Measurements from ENCODE around the gene PCK2.
A peak's percentile ranks its signal among the peaks of the same experiment; 100 is the strongest.

Gene PCK2

DNA sequence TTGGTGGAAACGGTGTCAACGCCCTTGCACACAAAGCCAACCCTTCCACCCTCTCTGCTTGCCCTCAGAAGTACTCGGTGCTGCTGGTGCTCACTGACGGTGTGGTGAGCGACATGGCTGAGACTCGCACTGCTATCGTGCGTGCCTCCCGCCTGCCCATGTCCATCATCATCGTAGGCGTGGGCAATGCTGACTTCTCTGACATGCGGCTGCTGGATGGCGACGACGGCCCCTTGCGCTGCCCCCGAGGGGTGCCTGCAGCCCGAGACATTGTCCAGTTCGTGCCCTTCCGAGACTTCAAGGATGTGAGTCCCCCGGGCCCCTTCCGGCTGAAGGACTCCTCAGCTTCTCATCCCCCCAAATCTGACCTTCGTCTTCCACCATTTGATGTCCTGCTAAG, 17.0 kb upstream of the PCK2 start:
- FAIRE-seq: no peak

DNA sequence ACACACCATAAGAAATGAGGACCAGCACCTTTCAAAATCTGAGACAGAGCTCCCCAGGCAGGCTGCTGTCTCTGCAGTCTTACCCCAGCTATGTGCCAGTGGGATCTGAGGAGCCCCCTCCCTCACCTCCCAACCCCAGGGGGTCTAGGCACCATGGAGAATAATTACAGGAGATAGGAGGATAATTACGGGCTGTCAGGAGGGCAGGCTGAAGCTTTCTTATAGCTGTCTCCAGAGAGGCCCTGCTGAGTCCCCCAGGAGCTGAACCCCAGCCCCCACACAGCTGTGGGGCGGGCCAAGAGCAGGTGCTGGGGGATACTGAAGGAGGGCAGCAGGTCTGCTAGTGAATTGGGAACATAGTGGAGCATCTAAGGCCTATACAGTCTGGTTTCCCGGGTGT, 16.0 kb upstream of the PCK2 start:
- no peak for FAIRE-seq

DNA sequence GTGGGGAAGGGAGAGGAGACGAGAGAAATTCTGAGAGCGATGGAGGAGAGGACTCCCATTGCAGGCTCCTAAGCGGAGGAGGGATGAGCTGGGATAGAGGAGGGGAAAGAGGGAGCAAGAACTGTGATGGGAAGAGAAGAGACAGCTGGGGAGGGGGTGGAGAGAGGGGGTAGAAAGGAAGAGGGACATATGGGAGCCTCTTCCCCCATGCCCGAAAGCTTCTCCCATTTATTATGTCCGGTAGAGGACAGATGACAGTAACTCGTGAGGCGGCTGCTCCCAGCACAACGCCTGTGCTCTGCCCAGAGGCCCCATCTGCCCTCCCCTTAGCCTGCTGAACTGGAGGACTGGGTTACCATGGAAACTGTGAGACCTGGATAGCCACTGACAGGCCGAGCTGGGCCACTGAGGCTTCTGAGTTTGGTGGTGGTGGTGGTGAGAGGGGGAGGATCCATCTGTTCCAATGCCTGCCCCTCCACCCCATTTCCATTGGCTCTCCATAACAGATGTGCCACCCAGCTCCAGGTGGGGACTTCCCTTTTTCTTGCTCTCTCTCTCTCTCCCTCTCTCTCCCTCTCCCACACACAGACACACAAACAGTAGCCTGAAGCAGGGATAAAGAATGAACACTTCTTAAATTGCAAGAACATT, 14.5 kb upstream of the PCK2 start:
- no peak for FAIRE-seq

DNA sequence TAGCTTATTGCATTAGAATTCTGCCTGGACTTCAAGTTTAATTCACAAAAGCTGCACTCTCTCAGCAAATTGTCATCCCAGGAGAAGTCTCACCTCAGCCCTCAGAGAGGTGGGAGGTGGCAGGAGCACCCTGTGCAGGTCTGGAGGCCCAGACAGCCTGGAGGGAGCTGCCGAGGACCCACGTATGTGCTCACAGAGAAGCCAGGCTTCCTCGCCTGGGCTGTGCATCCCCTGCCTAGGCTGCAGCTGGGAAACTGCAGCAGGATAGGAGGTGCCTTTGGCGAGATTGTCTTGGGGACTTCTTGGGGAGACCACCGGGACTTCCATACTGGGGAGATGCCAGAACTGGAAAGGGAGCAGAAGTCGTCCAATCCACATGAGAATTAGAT, 14.0 kb upstream of the PCK2 start:
- no peak for FAIRE-seq

DNA sequence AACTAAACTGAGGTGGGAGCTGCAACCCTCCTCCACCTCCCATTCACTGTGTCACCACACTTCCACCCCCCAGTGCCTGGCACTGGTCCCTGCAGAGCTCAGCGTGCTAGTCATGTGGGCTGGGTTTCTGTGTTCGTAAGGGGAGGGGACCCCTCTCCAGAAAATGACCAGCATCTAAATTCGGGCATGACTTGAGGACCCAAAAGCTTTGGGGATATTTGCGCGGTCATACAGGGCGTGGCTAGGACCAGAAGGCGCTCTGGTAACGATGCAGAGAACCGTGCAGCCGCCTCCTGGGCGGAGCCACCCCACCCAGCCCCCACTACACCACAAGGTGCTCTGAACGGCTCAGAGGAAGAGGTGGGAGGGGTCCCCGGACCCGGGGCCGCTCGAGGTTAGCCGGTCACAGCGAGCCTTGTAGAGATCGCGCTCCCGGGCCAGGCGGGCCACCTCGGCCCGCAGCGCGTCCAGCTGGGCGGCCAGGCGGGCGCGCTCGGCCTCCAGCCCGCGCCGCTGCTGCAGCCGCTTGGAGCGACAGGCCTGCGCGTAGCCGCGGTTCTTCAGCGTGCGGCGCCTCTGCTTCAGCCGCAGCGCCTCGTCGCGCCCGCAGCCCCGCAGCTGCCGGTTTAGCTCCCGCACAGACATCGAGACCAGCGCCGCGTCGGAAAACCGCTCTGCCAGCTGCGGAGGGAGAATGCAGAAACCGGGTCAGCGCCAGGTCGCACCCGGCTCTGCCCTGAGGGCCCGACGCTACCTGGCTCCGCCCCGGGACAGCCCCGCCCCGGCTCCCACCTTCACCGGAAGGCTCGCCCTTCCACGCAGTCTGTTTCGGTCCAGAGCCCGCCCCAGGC, 13.0 kb upstream of the PCK2 start:
- FAIRE-seq: peak; percentile 3

DNA sequence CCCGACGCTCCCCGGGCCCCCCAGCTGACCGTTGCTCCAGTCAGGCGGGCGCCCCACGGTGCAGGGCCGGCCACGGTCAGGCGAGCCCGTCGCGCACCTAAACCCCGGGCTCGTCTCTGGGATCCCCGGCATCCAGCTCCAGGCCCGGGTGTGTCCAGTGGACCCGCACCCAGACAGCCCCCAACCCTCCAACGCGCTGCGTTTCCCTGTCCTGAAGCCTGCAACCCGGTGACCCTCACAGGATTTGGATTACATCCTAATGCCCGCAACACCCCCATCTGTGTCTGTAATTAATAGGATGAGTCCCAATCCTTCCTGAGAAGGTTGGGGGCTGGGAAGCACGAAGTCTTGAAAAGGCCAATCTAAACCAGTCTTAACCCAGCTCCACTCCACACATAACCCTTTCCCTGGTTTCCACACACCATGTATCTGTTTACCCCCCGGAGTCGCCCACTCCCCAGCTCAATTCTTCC, 12.3 kb upstream of the PCK2 start:
- FAIRE-seq: no peak

DNA sequence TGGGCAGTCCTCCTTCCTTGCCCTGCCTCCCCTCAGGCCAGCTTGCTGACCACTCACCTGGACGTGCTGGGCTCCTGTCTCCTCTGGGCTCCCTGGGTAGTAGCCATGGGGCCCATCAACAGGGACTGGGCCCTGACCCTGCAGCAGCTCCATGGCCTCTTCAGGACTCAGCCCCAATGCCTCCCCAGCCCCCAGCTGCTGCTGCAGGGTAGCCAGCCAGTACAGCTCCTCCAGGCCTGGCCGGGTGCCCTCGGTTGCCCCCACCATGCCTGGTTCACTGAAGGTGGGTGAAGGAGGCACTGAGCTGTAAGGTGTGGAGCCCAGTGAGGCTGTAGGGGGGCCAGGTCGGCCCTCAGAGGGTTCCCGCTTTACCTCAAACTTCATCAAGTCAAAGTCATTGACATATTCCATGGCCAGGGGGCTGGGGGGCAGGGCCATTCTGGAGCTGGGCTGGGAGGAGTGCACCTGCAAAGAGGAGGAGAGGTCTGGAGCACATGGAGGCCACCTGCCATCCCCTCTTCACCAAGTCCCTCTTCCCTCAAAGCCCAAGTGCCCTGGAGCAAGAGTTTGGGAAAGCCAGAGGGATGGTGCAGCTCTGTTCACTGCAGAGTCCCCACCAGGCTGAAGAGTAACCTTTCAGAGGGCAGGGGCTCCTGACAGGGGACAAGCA, 11.6 kb upstream of the PCK2 start:
- FAIRE-seq: no peak

DNA sequence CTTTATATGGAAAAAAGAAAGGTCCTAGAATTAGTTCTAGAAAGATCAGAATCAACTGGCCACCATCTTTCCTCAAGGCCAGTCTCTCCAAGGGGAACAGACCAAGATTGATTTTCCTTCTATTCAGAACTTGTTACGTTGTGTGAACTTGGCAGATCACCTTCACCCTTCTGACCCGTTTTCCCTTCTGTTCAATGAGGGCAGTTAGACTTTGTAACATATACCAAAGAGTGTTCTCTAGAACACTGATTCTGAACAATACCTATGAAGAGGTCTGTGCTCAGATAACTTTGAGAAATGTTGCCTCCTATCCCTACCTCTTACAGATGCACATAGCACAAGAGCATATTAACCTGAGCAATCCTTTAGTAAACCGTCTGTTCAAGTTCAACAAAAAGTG, 10.6 kb upstream of the PCK2 start:
- no peak for FAIRE-seq

DNA sequence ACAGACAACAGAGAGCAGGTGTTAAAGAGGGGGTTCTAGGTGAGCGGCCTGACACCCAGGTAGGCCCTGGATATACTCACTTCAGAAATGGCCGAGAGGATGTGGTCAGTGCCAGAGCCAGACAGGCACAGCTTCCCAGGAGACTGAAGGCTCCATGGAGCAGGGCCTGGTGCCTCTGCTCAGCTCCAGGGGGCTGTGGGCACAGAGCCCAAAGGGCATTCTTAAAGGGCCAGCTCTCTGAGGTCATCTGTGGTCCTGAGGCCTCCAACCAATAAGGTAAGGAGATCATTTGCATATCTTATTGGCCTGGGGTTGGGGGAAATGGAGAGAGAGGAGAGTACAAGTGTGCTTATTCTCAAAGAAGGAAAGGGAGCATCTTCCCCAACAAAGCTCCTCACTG, 9.7 kb upstream of the PCK2 start:
- no peak for FAIRE-seq

DNA sequence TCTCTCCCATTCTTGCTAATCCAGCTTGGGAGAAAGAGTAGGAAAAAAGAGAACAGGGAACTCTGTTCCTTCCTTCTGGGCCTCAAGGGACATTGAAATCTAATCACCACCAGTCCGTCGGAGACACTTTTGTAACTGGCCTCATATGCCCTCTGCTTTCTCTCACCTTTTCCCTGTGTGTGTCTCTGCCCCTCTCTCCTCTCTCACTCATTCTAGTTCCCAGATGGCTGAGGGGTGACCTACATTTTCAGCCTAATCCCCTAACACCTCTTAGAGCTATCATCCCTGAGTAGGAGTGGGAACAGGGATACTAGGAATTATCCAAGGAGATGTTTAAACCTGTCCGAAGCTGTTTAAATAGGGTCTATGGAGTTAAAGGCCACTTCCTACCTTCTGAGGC, 8.9 kb upstream of the PCK2 start:
- no peak for FAIRE-seq

DNA sequence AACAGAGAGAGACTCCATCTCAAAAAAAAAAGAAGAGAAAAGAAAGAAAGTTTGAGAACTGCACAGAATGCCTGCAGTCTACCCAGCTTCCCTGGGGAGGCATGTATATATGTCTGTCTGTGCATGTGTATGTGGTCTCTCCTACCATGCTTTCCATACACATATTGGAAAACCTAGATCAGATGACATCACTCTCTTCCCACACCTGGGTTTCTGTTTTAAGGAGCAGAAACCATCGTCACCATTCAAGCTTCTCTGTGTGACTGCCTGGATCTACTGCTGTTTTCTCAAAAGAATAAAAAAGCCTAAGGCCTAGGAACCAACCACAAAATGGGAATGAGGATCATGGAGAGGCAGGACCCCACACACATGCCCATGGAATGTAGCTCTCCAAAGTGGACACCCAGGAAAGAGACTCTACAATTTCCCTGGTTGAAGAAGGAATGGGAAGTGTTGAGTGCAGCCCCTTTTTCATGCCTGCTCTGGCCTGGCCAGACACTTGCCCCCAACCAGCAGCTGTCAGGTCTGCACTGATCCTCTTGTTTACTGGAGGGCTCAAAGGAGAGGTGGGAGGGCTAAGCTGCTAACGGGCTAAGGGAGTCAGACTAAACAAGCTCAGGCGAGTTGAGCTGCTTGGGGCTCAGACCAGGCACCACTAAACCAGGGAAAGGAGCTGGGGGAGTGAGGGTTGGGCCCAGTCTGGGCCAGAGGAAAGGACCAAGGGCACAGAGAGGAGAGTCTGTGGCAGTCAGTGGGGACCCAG, 7.7 kb upstream of the PCK2 start:
- FAIRE-seq: no peak

DNA sequence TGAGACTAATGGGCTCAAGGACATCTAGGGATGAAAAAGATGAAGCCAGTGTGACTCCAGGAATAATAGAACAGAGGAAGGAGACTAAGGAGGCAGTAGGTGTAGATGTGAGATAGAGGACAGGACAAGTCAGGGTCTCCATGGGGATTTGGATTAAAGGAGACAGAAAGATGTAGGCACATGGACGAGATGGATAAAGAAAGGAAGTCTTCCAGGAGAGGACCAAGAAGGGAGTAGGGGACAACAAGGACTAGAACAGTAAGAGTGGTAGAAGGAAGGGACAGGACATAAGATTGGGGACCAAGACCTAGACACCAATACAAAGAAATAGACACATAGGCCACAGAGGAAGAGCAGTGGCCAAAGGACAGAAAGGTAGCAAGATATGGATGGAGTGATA, 7.1 kb upstream of the PCK2 start:
- no peak for FAIRE-seq

DNA sequence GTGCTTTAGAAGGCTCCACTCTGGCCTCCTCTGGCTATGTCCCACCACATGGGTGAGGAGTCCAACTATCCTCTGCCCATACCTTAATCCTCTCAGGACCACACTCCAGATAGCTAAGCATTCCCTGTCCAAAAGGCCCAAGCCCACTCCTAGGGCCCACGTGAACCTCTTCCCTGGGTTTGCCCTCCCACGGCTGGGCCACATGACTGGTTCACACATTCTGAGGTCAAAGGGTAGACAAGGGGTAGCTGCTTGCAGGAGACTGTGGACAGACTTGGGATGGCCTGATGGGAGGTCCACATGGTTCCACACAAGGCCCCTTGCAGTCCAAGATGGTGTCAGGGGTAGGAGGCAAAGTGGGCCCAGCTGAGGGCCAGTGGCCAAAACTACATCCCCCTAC, 6.0 kb upstream of the PCK2 start:
- no peak for FAIRE-seq

DNA sequence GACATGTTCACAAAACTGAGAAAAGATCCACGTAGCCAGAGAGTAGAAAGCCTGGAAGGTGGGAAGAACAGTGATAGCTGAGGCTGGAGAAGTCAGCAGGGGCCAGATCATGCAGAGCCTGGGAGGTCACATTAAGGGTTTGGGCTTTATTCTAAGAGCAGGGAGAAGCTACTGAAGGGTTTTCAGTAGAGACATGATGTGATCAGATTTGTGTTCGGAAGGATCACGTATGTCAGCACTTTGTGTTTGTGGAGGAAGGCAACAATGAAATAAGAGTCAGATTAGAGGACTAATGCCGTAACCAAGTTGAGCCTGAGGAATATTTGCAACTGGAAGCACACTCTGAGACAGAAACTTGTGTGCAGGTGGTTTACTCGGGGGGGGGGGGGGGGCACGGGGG, 4.2 kb upstream of the PCK2 start:
- no peak for FAIRE-seq

DNA sequence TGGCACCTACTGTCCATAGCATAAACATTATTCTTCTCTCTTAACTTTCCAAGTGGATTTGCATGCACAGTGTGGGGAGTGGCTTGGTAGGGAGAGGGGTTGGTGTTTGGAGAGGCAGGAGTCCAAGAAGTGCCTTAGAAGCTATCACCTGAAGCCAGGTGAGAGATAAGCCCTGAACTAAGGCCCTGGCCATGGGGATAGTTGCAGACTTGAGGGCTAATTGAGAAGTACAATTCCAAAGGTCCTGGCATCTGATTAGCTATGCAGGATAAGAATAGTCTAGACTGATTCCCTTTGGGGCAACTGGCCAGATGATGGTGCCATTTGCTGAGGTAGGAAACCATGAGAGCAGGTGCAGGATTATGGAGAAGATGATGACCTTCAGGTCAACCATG, 2.0 kb upstream of the PCK2 start:
- FAIRE-seq: no peak

DNA sequence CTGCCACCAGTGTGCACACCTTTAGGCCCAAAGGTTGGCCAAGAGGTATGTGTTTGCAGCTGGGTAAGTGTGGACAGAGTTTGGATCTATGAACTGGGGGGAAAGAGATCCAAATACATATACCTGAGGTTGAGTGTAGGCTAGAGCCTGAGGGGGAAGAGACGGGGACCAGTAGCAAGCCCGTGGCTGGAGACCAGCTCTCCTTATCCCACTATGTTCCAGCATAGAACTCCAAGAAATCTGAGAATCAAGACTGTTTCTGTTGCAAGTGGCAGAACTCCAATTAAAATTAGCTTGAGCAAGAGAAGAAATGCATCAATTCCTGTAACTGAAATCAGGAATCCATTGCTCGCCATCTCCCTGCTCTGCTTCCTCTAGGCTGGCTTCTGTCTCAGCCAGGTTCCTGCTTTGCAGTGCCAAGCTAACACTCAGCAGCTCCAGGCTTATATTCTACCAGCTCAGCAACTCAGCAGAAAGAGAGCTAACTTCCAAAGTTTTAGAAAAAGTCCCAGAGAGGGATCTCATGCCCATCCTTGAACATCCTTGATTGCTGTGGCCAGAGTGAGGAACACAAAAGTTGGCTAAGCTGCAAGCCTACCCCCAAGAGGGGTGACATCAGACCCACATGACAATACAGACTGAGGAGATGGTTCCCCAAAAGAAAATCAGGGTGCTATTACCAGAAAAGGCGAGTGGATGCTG, 1.5 kb upstream of the PCK2 start:
- no peak for FAIRE-seq

DNA sequence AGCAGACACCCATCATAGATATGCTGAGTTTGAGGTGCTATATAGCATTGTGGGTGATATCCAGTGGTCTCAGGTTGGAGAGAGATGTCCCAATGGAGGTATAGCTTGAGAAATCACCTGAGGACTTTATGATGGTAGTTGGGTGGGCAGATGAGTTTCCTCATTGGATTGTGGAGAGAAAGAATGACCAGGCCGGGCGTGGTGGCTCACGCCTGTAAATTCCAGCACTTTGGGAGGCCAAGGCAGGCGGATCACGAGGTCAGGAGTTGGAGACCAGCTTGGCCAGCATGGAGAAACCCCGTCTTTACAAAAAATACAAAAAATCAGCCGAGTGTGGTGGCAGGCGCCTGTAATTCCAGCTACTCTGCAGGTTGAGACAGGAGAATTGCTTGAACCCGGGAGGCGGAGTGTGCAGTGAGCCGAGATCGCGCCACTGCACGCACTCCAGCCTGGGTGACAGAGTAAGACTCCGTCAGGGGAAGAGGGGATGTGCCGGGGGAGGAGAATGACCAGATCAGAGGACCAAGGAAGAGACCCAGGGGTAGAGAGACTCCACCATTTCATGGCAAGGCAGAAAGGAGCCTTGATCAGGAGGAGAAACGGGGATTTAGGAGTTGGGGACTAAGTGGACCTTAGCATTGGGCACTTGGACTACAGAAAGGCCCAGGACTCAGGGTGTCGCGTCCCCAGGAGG, 757 bp upstream of the PCK2 start:
- no peak for FAIRE-seq

DNA sequence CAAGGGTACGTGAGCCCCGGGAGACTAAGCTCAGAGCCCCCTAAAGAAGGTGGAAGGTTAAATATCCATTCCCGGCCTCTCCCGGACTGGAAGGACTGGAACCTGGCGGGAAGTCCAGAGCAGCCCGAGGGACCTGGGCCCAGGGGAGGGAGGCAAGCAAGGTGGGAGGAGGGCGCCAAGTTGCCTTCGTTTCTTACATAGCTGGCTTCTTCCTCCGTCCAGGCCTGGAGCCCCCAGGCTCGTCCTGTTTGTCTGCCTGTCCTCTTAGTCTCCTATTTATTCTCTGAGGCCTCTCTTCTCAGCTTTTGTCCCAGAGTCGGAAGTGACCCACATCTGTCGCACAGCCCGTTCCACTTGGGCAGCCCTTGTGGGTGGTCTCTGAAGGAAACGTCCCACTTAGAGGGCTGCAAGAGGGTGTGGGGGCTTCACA, 745 bp downstream of the PCK2 start:
- no peak for FAIRE-seq

DNA sequence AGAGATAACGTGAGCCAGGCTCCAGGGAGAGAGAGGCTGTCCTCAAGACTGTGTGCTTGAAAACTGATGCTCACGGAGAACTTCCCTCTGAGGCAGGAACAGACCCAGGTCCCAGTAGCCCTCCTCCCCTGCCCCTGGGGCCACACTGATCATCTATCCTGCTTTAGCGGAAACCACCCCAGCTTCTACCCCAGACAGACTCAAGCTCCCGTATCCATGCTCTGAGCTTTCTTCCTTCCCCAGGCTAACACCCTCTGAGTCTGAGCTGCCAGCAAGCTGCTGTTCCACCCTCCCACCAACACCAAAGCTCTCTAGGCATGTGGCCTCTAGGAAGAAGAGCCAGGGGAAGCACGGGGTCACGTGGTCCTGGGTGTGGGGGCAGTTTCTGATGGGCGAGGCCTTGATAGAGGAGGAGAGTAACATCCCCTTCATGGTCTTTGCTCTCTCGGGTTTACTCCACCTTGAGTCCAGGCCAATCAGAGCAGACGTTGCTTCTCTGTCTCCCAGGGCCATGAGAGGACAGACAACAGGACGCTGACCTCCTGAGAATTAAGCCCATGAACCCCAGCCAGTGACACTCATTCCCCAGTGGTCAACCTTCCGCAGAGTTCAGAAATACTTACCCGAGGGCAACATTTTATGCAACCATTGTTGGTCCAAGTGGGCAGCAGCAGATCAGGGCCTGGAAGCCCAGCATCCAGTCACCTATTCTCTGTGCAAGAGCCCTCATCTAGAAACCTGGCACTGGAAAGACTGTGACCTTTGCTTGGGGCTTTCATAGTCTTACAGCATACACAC, 1.4 kb downstream of the PCK2 start:
- FAIRE-seq: no peak

DNA sequence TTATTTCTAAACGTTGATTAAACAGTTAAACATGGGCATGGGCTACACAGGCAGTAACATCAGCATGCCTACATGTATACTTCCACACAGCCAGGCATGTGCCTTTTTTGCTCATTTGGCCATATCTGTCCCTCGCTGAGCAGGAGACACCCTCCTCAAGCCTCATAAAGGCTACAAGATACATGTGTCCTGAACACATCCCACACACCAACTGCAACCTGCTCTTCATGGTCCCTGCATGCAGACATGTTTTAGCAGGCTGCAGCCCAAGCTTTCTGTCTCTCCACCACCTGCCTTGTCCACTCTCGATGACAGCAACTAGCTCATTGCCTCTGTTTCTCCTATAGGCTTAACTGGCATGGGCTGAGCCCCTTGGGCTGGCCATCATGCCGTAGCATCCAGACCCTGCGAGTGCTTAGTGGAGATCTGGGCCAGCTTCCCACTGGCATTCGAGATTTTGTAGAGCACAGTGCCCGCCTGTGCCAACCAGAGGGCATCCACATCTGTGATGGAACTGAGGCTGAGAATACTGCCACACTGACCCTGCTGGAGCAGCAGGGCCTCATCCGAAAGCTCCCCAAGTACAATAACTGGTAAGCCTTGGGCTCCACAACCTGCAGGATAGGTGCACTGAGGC, 2.6 kb downstream of the PCK2 start:
- no peak for FAIRE-seq

All from G401.6 (cell line).